SU-DHL-6 (cell line): ENCODE data around the gene C3orf33.

Experiments
- H2AFZ ChIP-seq: fragments of 200-600 bp; sonication (generic); 2 replicates; pipeline ENCODE4 v1.6.1; 2014; ENCODE audit warnings: low read depth, mild to moderate bottlenecking, moderate library complexity, mixed read lengths, antibody characterized with exemption, low read length; ENCODE audit not compliant: severe bottlenecking
- H3F3A ChIP-seq: fragments of 200-600 bp; shearing (Covaris generic); 2 replicates; pipeline ENCODE4 v1.6.0; 2016; ENCODE audit warnings: antibody characterized with exemption, mild to moderate bottlenecking; ENCODE audit not compliant: insufficient read depth
- H3K27ac ChIP-seq: fragments of 200-600 bp; sonication (generic); 2 replicates; pipeline ENCODE4 v1.5.1; 2016; ENCODE audit warnings: low read depth, mild to moderate bottlenecking, low read length, moderate library complexity, mixed read lengths
- H3K27me3 ChIP-seq: fragments of 200-600 bp; sonication (generic), shearing (Covaris generic); 2 replicates; pipeline ENCODE4 v1.6.0; 2014; ENCODE audit warnings: mild to moderate bottlenecking, low read length
- H3K36me3 ChIP-seq: fragments of 200-600 bp; sonication (generic); 2 replicates; pipeline ENCODE4 v1.6.1; 2014; ENCODE audit warnings: mild to moderate bottlenecking, low read length, mixed read lengths
- H3K4me2 ChIP-seq: fragments of 300-600, 200-600 bp; shearing (Covaris generic), sonication (generic); 2 replicates; pipeline ENCODE4 v1.6.0; 2014; ENCODE audit warnings: low read length, low read depth, mild to moderate bottlenecking; ENCODE audit not compliant: poor library complexity, severe bottlenecking
- H3K4me3 ChIP-seq: fragments of 200-600 bp; sonication (generic); 2 replicates; pipeline ENCODE4 v1.5.1; 2014; ENCODE audit warnings: antibody characterized with exemption, low read length, mild to moderate bottlenecking, mixed read lengths; ENCODE audit not compliant: insufficient read depth, poor library complexity, severe bottlenecking
- H3K79me2 ChIP-seq: fragments of 200-600 bp; sonication (generic); 2 replicates; pipeline ENCODE4 v1.6.1; 2014; ENCODE audit warnings: mild to moderate bottlenecking, low read length, moderate library complexity; ENCODE audit not compliant: insufficient read depth
- H3K9ac ChIP-seq: fragments of 200-600 bp; sonication (generic); 2 replicates; pipeline ENCODE4 v1.7.0; 2014; ENCODE audit warnings: mild to moderate bottlenecking, low read length
- H3K9me2 ChIP-seq: fragments of 200-600 bp; sonication (generic); replicated peaks from 2 replicates; pipeline ENCODE4 v1.6.1; 2014; ENCODE audit warnings: low read length; ENCODE audit not compliant: insufficient read depth
- H3K9me3 ChIP-seq: fragments of 200-600 bp; sonication (generic); 2 replicates; pipeline ENCODE4 v1.6.1; 2014; ENCODE audit warnings: low read length, mixed read lengths; ENCODE audit not compliant: insufficient read depth
- H4K20me1 ChIP-seq: fragments of 200-600 bp; sonication (generic); 2 replicates; pipeline ENCODE4 v1.6.1; 2014; ENCODE audit warnings: low read depth, mild to moderate bottlenecking, antibody characterized with exemption, low read length, moderate library complexity, mixed read lengths
- EZH2phosphoT487 ChIP-seq: fragments of 200-600 bp; sonication (generic), shearing (Covaris generic); conservative IDR thresholded peaks from 2 replicates; pipeline ENCODE4 v1.6.1; 2018; ENCODE audit warnings: mild to moderate bottlenecking, antibody characterized with exemption, low read length, moderate library complexity, mixed read lengths
- TF ChIP-seq, protein P1 (sequence below): fragments of 200-600 bp; sonication (generic); IDR thresholded peaks from one replicate; pipeline ENCODE4 v1.5.1; 2017; ENCODE audit warnings: antibody characterized with exemption, mild to moderate bottlenecking, low read length, moderate library complexity; ENCODE audit not compliant: insufficient read depth, poor library complexity, severe bottlenecking

Gene C3orf33

DNA sequence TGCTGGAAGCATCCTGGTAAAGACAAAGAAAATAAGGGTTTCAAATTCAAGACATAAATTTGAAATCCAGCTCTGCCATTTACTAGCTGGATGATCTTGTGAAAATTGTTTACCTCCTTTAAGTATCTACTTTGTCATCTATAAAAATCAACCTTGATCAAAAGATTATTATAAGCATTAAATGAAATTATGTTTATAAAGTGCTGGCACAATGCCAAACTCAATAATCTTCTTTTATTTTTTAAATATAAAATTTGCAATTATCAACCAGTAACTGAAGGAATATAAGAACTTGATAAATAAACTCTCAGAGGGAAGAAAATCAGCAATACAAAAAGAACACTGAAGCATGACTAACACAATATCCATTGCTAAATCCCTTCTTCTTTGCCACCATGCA lies 25.8 kb downstream of the C3orf33 start:
- TF ChIP-seq EZH2phosphoT487, result no peak
- TF ChIP-seq, protein P1, sequence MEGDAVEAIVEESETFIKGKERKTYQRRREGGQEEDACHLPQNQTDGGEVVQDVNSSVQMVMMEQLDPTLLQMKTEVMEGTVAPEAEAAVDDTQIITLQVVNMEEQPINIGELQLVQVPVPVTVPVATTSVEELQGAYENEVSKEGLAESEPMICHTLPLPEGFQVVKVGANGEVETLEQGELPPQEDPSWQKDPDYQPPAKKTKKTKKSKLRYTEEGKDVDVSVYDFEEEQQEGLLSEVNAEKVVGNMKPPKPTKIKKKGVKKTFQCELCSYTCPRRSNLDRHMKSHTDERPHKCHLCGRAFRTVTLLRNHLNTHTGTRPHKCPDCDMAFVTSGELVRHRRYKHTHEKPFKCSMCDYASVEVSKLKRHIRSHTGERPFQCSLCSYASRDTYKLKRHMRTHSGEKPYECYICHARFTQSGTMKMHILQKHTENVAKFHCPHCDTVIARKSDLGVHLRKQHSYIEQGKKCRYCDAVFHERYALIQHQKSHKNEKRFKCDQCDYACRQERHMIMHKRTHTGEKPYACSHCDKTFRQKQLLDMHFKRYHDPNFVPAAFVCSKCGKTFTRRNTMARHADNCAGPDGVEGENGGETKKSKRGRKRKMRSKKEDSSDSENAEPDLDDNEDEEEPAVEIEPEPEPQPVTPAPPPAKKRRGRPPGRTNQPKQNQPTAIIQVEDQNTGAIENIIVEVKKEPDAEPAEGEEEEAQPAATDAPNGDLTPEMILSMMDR, result no peak
- no peak overlapping the region for H3K4me3 ChIP-seq
- H3F3A ChIP-seq, result no peaks in the 10 kb centered on the region
- H3K9me3 ChIP-seq, result 0 out of 2 replicates have a peak, but pooled peaks cover 4% of the 10 kb centered on the region
- H3K79me2 ChIP-seq, result no peaks in the 10 kb centered on the region
- H2AFZ ChIP-seq, result no peak overlapping the region
- no peak overlapping the region for H3K27ac ChIP-seq
- no peak overlapping the region for H3K9ac ChIP-seq
- H4K20me1 ChIP-seq, result no peaks in the 10 kb centered on the region
- no peaks in the 10 kb centered on the region for H3K27me3 ChIP-seq
- no peaks in the 10 kb centered on the region for H3K36me3 ChIP-seq
- no peak overlapping the region for H3K4me2 ChIP-seq
- no peaks in the 10 kb centered on the region for H3K9me2 ChIP-seq

DNA sequence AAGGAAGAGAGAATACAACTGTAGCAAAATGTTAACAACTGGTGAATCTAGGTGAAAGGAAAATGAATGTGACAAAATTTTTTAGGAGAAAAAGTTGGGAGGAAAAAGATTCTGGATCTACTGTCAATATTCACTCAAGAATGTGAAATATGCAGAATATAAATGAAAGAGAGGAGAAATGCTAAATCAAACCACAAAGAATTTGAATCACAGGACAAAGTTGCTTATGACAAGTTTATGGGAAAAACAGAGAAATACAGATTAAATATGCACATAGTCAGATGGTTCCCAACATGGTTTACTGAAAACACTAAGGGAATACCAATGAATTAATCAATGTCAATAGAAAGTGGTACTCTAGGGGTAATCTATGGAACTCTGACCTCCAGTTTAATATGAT lies 27.6 kb downstream of the C3orf33 start:
- H3K9me3 ChIP-seq, result 0 out of 2 replicates have a peak, but pooled peaks cover 4% of the 10 kb centered on the region
- no peaks in the 10 kb centered on the region for H3K79me2 ChIP-seq
- H3K36me3 ChIP-seq, result no peaks in the 10 kb centered on the region
- no peaks in the 10 kb centered on the region for H3K27me3 ChIP-seq
- no peaks in the 10 kb centered on the region for H4K20me1 ChIP-seq
- no peak overlapping the region for H3K4me3 ChIP-seq
- H3K27ac ChIP-seq, result no peak overlapping the region
- TF ChIP-seq, protein P1, result no peak
- no peak for TF ChIP-seq EZH2phosphoT487
- H3K9me2 ChIP-seq, result no peaks in the 10 kb centered on the region
- H3K4me2 ChIP-seq, result no peak overlapping the region
- H2AFZ ChIP-seq, result no peak overlapping the region
- no peaks in the 10 kb centered on the region for H3F3A ChIP-seq
- no peak overlapping the region for H3K9ac ChIP-seq

DNA sequence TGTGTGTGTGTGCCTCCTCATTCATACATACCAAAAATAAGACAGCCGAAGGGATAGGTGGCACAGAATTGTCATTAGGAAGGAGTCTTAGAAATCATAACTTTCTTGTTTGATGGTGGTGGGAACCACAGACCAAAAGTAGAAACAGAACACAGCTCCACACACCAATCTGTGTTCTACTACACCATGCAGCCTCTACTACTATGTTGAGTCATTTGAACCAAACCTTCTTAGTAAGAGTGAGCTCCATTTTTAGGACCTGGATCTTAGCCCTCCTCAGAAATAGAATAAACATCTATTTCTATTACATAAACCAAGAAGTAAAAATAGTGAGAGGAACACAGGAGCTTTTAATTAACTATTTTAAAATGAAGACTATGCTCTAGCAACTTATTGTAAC lies 33.3 kb downstream of the C3orf33 start:
- Histone ChIP-seq H3K4me3 (no peak overlapping the region), H3K36me3 (no peaks in the 10 kb centered on the region), H3K27ac (no peak overlapping the region), H4K20me1 (no peaks in the 10 kb centered on the region), H3K27me3 (no peaks in the 10 kb centered on the region), H3K9ac (no peak overlapping the region), H3K79me2 (no peaks in the 10 kb centered on the region), H3K9me2 (no peaks in the 10 kb centered on the region), H3K4me2 (no peak overlapping the region), H2AFZ (no peak overlapping the region), H3F3A (no peaks in the 10 kb centered on the region), H3K9me3 (peaks cover 10% of the 10 kb centered on the region; the same call in 1 of the 2 replicates)
- TF ChIP-seq, protein P1, result no peak
- no peak for TF ChIP-seq EZH2phosphoT487

DNA sequence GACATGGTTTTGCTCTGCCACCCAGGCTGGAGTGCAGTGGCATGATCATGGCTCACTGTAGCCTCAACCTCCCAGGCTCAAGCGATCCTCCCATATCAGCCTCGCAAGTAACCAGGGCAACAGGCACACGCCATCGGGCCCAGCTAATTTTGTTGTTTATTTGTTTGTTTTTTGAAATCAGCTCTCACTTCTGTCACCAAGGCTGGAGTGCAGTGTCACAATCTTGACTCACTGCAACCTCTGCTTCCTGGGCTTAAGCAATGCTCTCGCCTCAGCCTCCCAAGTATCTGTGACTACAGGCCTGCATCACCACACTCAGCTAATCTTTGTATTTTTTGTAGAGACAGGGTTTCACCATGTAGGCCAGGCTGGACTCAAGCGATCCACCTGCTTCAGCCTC lies 35.0 kb downstream of the C3orf33 start:
- no peaks in the 10 kb centered on the region for H3F3A ChIP-seq
- H3K4me3 ChIP-seq, result no peak overlapping the region

More for the DNA sequence above, 35.0 kb downstream of the C3orf33 start:
- H3K9me2 ChIP-seq, result no peaks in the 10 kb centered on the region
- no peaks in the 10 kb centered on the region for H3K27me3 ChIP-seq
- H2AFZ ChIP-seq, result no peak overlapping the region
- H3K36me3 ChIP-seq, result no peaks in the 10 kb centered on the region
- no peak for TF ChIP-seq EZH2phosphoT487
- TF ChIP-seq, protein P1, result no peak
- H3K9ac ChIP-seq, result no peak overlapping the region
- no peaks in the 10 kb centered on the region for H3K79me2 ChIP-seq
- H3K27ac ChIP-seq, result no peak overlapping the region
- no peaks in the 10 kb centered on the region for H4K20me1 ChIP-seq
- H3K9me3 ChIP-seq, result peaks cover 10% of the 10 kb centered on the region; the same call in 1 of the 2 replicates
- no peak overlapping the region for H3K4me2 ChIP-seq
